Measurements from ENCODE around the gene AKT3.

Gene AKT3

DNA sequence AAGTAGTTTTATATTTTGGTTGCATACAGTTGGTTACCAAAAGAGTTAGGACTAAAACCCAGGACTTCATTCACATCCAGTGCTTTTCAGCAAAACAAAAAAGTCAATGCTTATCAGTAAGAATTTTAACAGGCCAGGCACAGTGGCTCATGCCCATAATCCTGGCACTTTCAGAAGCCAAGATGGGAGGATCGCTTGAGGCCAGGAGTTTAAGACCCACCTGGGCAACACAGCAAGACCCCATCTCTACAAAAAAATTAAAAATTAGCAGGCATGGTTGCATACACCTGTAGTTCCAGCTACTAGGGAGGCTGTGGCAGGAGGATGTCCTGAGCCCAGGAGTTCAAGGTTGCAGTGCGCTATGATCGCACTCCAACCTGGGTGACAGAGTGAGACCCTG is 47.3 kb downstream of the AKT3 start:
- H3K36me3 ChIP-seq: peaks cover 0 to 5% (median 0%) of the 10 kb centered on the region in 3 donors
- peaks cover 0 to 52% (median 9%) of the 10 kb centered on the region in 4 donors for H3K4me1 ChIP-seq
- H3K9me3 ChIP-seq: no peaks in the 10 kb centered on the region
- no peak overlapping the region for H3K4me3 ChIP-seq
- no peak for TF ChIP-seq CTCF (IDR thresholded peaks at IDR 0.05)
- intact Hi-C loops (cut with DNase I; ENCODE audit: low total_unique reads): no loop called here
- no peak overlapping the region for H3K27ac ChIP-seq
- H3K27me3 ChIP-seq: no peaks in the 10 kb centered on the region
- no peak for DNase-seq

GRCh38 chr1:243801378-243801777 is 48.7 kb downstream of the AKT3 start:
- H3K27ac ChIP-seq: no peak overlapping the region
- TF ChIP-seq CTCF (IDR thresholded peaks at IDR 0.05): no peak
- DNase-seq: no peak
- intact Hi-C loops (cut with DNase I; ENCODE audit: low total_unique reads): no loop called here
- H3K4me1 ChIP-seq: peaks cover 0 to 51% (median 9%) of the 10 kb centered on the region in 4 donors
- no peak overlapping the region for H3K4me3 ChIP-seq
- no peaks in the 10 kb centered on the region for H3K27me3 ChIP-seq
- no peaks in the 10 kb centered on the region for H3K36me3 ChIP-seq
- H3K9me3 ChIP-seq: no peaks in the 10 kb centered on the region

- no peak overlapping the region for H3K27ac ChIP-seq
- intact Hi-C loops (cut with DNase I; ENCODE audit: low total_unique reads): no loop called here
- no peaks in the 10 kb centered on the region for H3K36me3 ChIP-seq
- no peaks in the 10 kb centered on the region for H3K27me3 ChIP-seq
- H3K9me3 ChIP-seq: no peaks in the 10 kb centered on the region
- no peak overlapping the region for H3K4me3 ChIP-seq
- no peak for TF ChIP-seq CTCF (IDR thresholded peaks at IDR 0.05)
- no peak for DNase-seq
- H3K4me1 ChIP-seq: peaks cover 0 to 51% (median 9%) of the 10 kb centered on the region in 4 donors
These were observed 50.1 kb downstream of the AKT3 start for GRCh38 chr1:243799908-243800307.

- intact Hi-C loops (cut with DNase I; ENCODE audit: low total_unique reads): no loop called here
- no peaks in the 10 kb centered on the region for H3K9me3 ChIP-seq
- H3K27me3 ChIP-seq: no peaks in the 10 kb centered on the region
- TF ChIP-seq CTCF (IDR thresholded peaks at IDR 0.05): no peak
- H3K4me1 ChIP-seq: peaks cover 0 to 60% (median 10%) of the 10 kb centered on the region in 4 donors
- H3K36me3 ChIP-seq: no peaks in the 10 kb centered on the region
- no peak overlapping the region for H3K27ac ChIP-seq
- no peak for DNase-seq
- no peak overlapping the region for H3K4me3 ChIP-seq
These were observed 51.3 kb downstream of the AKT3 start for GRCh38 chr1:243798726-243799125.

GRCh38 chr1:243796016-243796415 is 54.0 kb downstream of the AKT3 start:
- H3K36me3 ChIP-seq: no peaks in the 10 kb centered on the region
- no peak overlapping the region for H3K4me3 ChIP-seq
- DNase-seq: no peak
- no peaks in the 10 kb centered on the region for H3K9me3 ChIP-seq
- H3K4me1 ChIP-seq: peaks cover 0 to 62% (median 27%) of the 10 kb centered on the region in 4 donors
- TF ChIP-seq CTCF (IDR thresholded peaks at IDR 0.05): no peak
- no peak overlapping the region for H3K27ac ChIP-seq
- H3K27me3 ChIP-seq: no peaks in the 10 kb centered on the region
- intact Hi-C loops (cut with DNase I; ENCODE audit: low total_unique reads): no loop called here

DNA sequence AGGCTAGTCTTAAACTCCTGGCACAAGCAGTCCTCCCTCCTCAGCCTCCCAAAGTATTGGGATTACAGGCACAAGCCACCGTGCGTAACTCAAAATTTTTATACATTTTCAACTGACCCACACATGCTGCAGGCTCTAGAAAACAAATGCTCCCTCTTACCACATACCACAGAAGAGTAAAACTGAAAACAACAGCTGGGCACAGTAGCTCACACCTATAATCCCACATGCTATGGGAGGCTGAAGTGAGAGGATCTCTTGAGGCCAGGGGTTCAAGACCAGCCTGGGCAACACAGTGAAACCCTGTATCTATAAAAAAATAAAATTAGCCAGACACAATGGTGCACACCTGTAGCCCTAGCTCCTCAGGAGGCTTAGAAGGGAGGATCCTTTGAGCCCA is 56.7 kb downstream of the AKT3 start:
- TF ChIP-seq CTCF (IDR thresholded peaks at IDR 0.05): no peak
- intact Hi-C loops (cut with DNase I; ENCODE audit: low total_unique reads): no loop called here
- H3K36me3 ChIP-seq: no peaks in the 10 kb centered on the region
- H3K4me3 ChIP-seq: no peak overlapping the region
- no peaks in the 10 kb centered on the region for H3K9me3 ChIP-seq
- H3K4me1 ChIP-seq: peaks cover 0 to 66% (median 30%) of the 10 kb centered on the region in 4 donors
- no peak for DNase-seq
- H3K27me3 ChIP-seq: no peaks in the 10 kb centered on the region
- peak overlapping the region in 1 of 2 donors; percentile 23 for H3K27ac ChIP-seq

All from tibial artery (tissue), 4 donors.